GM23338 (cell line): Measurements from ENCODE around the gene TCF7L2. TPM values are rescaled to one million over a fixed set of nuclear protein-coding genes. Genes with fewer than 3 reads are reported as not detected.
A peak's percentile ranks its signal among the peaks of the same experiment; 100 is the strongest.

Source experiments
- ATAC-seq: fragments of 200-7000 bp; cut with Tn5 transposase; 3 replicates; pipeline ENCODE4 v1.9.1; 2020
- DNase-seq: peaks from one replicate; pipeline ENCODE4 v3.0.0-alpha.2; 2015; ENCODE audit warnings: low spot score
- H2AFZ ChIP-seq: fragments of 200-600 bp; sonication (generic); 2 replicates; pipeline ENCODE4 v1.8.0; 2016; ENCODE audit warnings: antibody characterized with exemption, mild to moderate bottlenecking, moderate library complexity
- H3F3A ChIP-seq: fragments of 200-600 bp; sonication (generic); replicated peaks from 2 replicates; pipeline ENCODE4 v1.8.0; 2017; ENCODE audit warnings: antibody characterized with exemption, mixed run types, low read depth
- H3K27ac ChIP-seq: fragments of 200-600 bp; sonication (generic); 2 replicates; pipeline ENCODE4 v1.6.1; 2016; ENCODE audit warnings: low read depth
- H3K27me3 ChIP-seq: fragments of 200-600 bp; sonication (generic); 2 replicates; pipeline ENCODE4 v1.8.0; 2016; ENCODE audit warnings: mild to moderate bottlenecking, mixed run types, moderate library complexity; ENCODE audit not compliant: insufficient read depth
- H3K36me3 ChIP-seq: fragments of 200-600 bp; sonication (generic); 2 replicates; pipeline ENCODE4 v1.8.0; 2016; ENCODE audit warnings: mild to moderate bottlenecking; ENCODE audit not compliant: insufficient read depth
- H3K4me1 ChIP-seq: fragments of 200-600 bp; sonication (generic); 2 replicates; pipeline ENCODE4 v1.8.0; 2016; ENCODE audit warnings: mild to moderate bottlenecking, moderate library complexity; ENCODE audit not compliant: insufficient read depth
- H3K4me2 ChIP-seq: fragments of 200-600 bp; sonication (generic); 2 replicates; pipeline ENCODE4 v1.7.1; 2017; ENCODE audit warnings: mixed run types
- H3K4me3 ChIP-seq: fragments of 200-600 bp; sonication (generic); 2 replicates; pipeline ENCODE4 v1.6.1; 2016; ENCODE audit warnings: mixed run types
- H3K79me2 ChIP-seq: fragments of 200-600 bp; sonication (generic); replicated peaks from 2 replicates; pipeline ENCODE4 v1.8.0; 2017; ENCODE audit warnings: mild to moderate bottlenecking; ENCODE audit not compliant: insufficient read depth
- H3K9me2 ChIP-seq: fragments of 200-600 bp; sonication (generic); 2 replicates; pipeline ENCODE4 v1.8.0; 2017; ENCODE audit not compliant: insufficient read depth
- H4K20me1 ChIP-seq: fragments of 200-600 bp; sonication (generic); replicated peaks from 2 replicates; pipeline ENCODE4 v1.8.0; 2017; ENCODE audit warnings: mild to moderate bottlenecking; ENCODE audit not compliant: insufficient read depth
- H3K27ac Mint-ChIP-seq: 2 replicates; pipeline ENCODE4 v1.8.0; 2020; ENCODE audit warnings: inconsistent platforms, mild to moderate bottlenecking, moderate library complexity, mixed read lengths
- H3K27me3 Mint-ChIP-seq: 3 replicates; pipeline ENCODE4 v1.8.0; 2022; ENCODE audit warnings: low read depth, mild to moderate bottlenecking, moderate library complexity, mixed read lengths, inconsistent platforms; ENCODE audit not compliant: insufficient read depth, poor library complexity
- H3K36me3 Mint-ChIP-seq: 3 replicates; pipeline ENCODE4 v1.8.0; 2021; ENCODE audit warnings: low read depth, mild to moderate bottlenecking, inconsistent platforms, moderate library complexity, mixed read lengths
- H3K4me1 Mint-ChIP-seq: 3 replicates; pipeline ENCODE4 v1.8.0; 2020; ENCODE audit warnings: mild to moderate bottlenecking, inconsistent platforms, mixed read lengths
- H3K4me3 Mint-ChIP-seq: 3 replicates; pipeline ENCODE4 v1.8.0; 2021; ENCODE audit warnings: moderate library complexity, mild to moderate bottlenecking, inconsistent platforms, mixed read lengths
- H3K9me3 Mint-ChIP-seq: 3 replicates; pipeline ENCODE4 v1.8.0; 2020; ENCODE audit warnings: moderate library complexity, mild to moderate bottlenecking, inconsistent platforms, mixed read lengths
- CREB1 ChIP-seq: fragments of 250-450 bp; sonication (Bioruptor Pico); IDR thresholded peaks from 2 replicates; pipeline ENCODE4 v1.5.0; 2020; ENCODE audit warnings: low read depth, mild to moderate bottlenecking, moderate library complexity
- JUNB ChIP-seq: IDR thresholded peaks from one replicate; pipeline ENCODE4 v1.6.1; 2016; ENCODE audit warnings: antibody characterized with exemption; ENCODE audit not compliant: unreplicated experiment
- NANOG ChIP-seq: IDR thresholded peaks from 2 replicates; pipeline ENCODE4 v1.6.1; 2016; ENCODE audit warnings: antibody characterized with exemption, borderline replicate concordance
- POLR2AphosphoS5 ChIP-seq: IDR thresholded peaks from 2 replicates; pipeline ENCODE4 v1.6.1; 2016; ENCODE audit warnings: antibody characterized with exemption, low read depth
- STAT1 ChIP-seq: IDR thresholded peaks from one replicate; pipeline ENCODE4 v1.6.1; 2016; ENCODE audit warnings: antibody characterized with exemption; ENCODE audit not compliant: unreplicated experiment
- ZNF114 ChIP-seq: fragments of 250-450 bp; sonication (Bioruptor Pico); IDR thresholded peaks from 2 replicates; pipeline ENCODE4 v1.5.0; 2020; ENCODE audit warnings: mild to moderate bottlenecking, moderate library complexity
- ZNF331 ChIP-seq: fragments of 250-450 bp; sonication (Bioruptor Pico); IDR thresholded peaks from 2 replicates; pipeline ENCODE4 v1.5.0; 2020; ENCODE audit warnings: low read depth, mild to moderate bottlenecking, moderate library complexity
- polyA plus RNA-seq: library from polyadenylated mRNA; unstranded; fragments of >200 nt; fragmentation: Nextera tagmentation; extraction: Ambion mirVana; gene quantifications from 2 replicates; pipeline ENCODE4 v1.2.1, GENCODE V29; 2016
- total RNA-seq: library from RNA; depleted of rRNA; stranded (reverse); fragments of >200 nt; shearing (Covaris generic); gene quantifications from 2 replicates; pipeline ENCODE4 v1.2.3, GENCODE V29; 2014
- TF ChIP-seq, protein P1 (sequence below): IDR thresholded peaks from one replicate; pipeline ENCODE4 v1.6.1; 2018; ENCODE audit warnings: antibody characterized with exemption; ENCODE audit not compliant: unreplicated experiment
- TF ChIP-seq, protein P2 (sequence below): fragments of 250-450 bp; sonication (Bioruptor Pico); IDR thresholded peaks from 2 replicates; pipeline ENCODE4 v1.5.0; 2020; ENCODE audit warnings: mild to moderate bottlenecking, moderate library complexity
- TF ChIP-seq, protein P3 (sequence below): IDR thresholded peaks from 2 replicates; pipeline ENCODE4 v1.6.1; 2016; ENCODE audit warnings: antibody characterized with exemption

The TCF7L2 gene
- total and polyA plus RNA-seq, 2 experiments from 2014 or later = 32.2 to 80.8 TPM

DNA sequence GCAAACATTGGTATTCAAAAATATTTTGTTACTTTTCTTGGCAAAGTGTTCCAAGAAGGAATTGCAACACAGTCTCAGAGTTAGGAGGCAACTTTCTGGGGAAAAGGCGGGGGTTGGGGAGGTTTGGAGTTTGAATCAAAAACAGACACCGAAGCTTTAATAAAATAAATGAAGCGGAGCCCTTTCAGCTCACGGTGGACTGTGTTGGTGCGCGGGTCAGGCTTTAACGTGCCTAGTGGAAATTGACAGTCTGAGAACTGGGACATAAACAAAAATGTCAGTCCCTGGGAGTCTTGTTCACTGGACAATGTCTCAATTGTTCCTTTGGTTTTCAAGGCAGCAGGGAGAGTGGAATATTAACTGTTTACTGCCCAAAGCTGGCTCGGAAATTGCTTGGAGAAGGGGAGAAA lies 109.3 kb downstream of the TCF7L2 start:
- H3K27me3 Mint-ChIP-seq = peaks cover 16% of the 10 kb centered on the region
- H3K27ac ChIP-seq = peak overlapping the region; percentile 73
- H3F3A ChIP-seq = no peaks in the 10 kb centered on the region; the same call in 1 of the 2 replicates
- H3K79me2 ChIP-seq = peaks cover 100% of the 10 kb centered on the region
- H3K4me3 ChIP-seq = 0 out of 2 replicates have a peak overlapping the region, but pooled peaks have one; percentile 14
- peak overlapping the region; percentile 69 for H3K4me2 ChIP-seq
- H3K27me3 ChIP-seq = no peaks in the 10 kb centered on the region
- peaks cover 17% of the 10 kb centered on the region; the same call in 2 of the 3 replicates for H3K36me3 Mint-ChIP-seq
- ATAC-seq (no peak), DNase-seq (no peak)
- no peak overlapping the region for H3K27ac Mint-ChIP-seq
- H3K9me3 Mint-ChIP-seq = no peaks in the 10 kb centered on the region
- no peaks in the 10 kb centered on the region for H3K36me3 ChIP-seq
- H3K4me3 Mint-ChIP-seq = no peak overlapping the region
- peaks cover 39% of the 10 kb centered on the region for H3K4me1 Mint-ChIP-seq
- no peaks in the 10 kb centered on the region for H3K9me2 ChIP-seq
- TF ChIP-seq CREB1 (CRISPR knock-in tag) (no peak), ZNF331 (CRISPR knock-in tag) (no peak)
- H3K4me1 ChIP-seq = peaks cover 97% of the 10 kb centered on the region
- peaks cover 48% of the 10 kb centered on the region for H4K20me1 ChIP-seq
- H2AFZ ChIP-seq = no peak overlapping the region

DNA sequence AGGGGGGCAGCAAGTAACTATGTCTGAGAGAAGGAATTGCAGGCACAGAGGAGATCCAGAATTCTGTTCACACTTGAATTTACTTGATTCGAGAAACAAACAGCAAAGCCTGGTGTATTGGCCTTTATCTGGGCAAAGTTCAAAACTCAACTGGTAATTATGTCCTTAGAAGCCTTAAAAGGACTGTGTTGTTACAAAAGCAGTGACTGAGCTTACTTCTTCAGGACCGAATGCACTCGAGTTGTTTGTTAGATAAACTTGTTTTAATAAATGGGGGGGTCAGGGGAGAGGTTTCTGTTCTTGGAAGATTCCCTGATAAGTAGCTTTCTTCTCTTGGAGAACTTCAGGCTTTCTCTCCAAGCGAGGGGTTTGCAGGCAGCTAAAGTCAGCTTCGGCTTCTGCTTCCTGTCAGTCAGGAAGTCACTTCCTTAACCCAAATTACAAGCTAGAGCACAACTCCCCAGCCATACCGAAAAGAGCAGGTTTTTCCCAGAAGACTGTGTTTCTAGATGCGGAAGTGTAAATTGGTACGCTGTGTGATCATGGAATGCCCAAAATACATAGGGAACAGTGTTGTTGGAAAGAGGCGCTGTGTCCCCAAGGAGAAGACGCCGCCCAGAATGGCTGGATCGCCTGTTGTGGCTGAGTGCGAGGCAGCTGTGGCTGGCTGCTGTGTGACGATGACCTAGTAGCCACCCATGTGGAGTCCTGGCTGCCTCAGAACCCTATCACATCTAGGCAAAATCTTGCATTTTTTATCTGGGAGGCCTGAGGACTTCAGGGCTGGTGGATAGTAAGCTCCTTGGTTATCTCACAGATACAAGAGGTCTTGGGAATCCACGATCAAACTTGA lies 110.4 kb downstream of the TCF7L2 start:
- no peak overlapping the region for H2AFZ ChIP-seq
- Mint-ChIP-seq H3K4me1 (peaks cover 37% of the 10 kb centered on the region), H3K4me3 (no peak overlapping the region), H3K36me3 (peaks cover 13% of the 10 kb centered on the region; the same call in 2 of the 3 replicates), H3K9me3 (no peaks in the 10 kb centered on the region), H3K27me3 (peaks cover 16% of the 10 kb centered on the region), H3K27ac (no peak overlapping the region; the same call in 1 of the 2 replicates)
- H3K79me2 ChIP-seq = peaks cover 100% of the 10 kb centered on the region
- H3K4me2 ChIP-seq = peak overlapping the region; percentile 69
- no peaks in the 10 kb centered on the region for H3K27me3 ChIP-seq
- H3K27ac ChIP-seq = peak overlapping the region; percentile 73; the same call in 1 of the 2 replicates
- no peaks in the 10 kb centered on the region for H3K36me3 ChIP-seq
- no peak overlapping the region for H3K4me3 ChIP-seq
- no peaks in the 10 kb centered on the region; the same call in 1 of the 2 replicates for H3F3A ChIP-seq
- peaks cover 50% of the 10 kb centered on the region for H4K20me1 ChIP-seq
- no peaks in the 10 kb centered on the region for H3K9me2 ChIP-seq
- peaks cover 89% of the 10 kb centered on the region for H3K4me1 ChIP-seq
- DNase-seq = no peak
- no peak for ATAC-seq
- TF ChIP-seq ZNF114 (CRISPR knock-in tag) = no peak
- TF ChIP-seq STAT1 = no peak
- TF ChIP-seq, protein P1, sequence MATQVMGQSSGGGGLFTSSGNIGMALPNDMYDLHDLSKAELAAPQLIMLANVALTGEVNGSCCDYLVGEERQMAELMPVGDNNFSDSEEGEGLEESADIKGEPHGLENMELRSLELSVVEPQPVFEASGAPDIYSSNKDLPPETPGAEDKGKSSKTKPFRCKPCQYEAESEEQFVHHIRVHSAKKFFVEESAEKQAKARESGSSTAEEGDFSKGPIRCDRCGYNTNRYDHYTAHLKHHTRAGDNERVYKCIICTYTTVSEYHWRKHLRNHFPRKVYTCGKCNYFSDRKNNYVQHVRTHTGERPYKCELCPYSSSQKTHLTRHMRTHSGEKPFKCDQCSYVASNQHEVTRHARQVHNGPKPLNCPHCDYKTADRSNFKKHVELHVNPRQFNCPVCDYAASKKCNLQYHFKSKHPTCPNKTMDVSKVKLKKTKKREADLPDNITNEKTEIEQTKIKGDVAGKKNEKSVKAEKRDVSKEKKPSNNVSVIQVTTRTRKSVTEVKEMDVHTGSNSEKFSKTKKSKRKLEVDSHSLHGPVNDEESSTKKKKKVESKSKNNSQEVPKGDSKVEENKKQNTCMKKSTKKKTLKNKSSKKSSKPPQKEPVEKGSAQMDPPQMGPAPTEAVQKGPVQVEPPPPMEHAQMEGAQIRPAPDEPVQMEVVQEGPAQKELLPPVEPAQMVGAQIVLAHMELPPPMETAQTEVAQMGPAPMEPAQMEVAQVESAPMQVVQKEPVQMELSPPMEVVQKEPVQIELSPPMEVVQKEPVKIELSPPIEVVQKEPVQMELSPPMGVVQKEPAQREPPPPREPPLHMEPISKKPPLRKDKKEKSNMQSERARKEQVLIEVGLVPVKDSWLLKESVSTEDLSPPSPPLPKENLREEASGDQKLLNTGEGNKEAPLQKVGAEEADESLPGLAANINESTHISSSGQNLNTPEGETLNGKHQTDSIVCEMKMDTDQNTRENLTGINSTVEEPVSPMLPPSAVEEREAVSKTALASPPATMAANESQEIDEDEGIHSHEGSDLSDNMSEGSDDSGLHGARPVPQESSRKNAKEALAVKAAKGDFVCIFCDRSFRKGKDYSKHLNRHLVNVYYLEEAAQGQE = no peak
- no peak for TF ChIP-seq NANOG
- TF ChIP-seq JUNB = no peak
- TF ChIP-seq, protein P2, sequence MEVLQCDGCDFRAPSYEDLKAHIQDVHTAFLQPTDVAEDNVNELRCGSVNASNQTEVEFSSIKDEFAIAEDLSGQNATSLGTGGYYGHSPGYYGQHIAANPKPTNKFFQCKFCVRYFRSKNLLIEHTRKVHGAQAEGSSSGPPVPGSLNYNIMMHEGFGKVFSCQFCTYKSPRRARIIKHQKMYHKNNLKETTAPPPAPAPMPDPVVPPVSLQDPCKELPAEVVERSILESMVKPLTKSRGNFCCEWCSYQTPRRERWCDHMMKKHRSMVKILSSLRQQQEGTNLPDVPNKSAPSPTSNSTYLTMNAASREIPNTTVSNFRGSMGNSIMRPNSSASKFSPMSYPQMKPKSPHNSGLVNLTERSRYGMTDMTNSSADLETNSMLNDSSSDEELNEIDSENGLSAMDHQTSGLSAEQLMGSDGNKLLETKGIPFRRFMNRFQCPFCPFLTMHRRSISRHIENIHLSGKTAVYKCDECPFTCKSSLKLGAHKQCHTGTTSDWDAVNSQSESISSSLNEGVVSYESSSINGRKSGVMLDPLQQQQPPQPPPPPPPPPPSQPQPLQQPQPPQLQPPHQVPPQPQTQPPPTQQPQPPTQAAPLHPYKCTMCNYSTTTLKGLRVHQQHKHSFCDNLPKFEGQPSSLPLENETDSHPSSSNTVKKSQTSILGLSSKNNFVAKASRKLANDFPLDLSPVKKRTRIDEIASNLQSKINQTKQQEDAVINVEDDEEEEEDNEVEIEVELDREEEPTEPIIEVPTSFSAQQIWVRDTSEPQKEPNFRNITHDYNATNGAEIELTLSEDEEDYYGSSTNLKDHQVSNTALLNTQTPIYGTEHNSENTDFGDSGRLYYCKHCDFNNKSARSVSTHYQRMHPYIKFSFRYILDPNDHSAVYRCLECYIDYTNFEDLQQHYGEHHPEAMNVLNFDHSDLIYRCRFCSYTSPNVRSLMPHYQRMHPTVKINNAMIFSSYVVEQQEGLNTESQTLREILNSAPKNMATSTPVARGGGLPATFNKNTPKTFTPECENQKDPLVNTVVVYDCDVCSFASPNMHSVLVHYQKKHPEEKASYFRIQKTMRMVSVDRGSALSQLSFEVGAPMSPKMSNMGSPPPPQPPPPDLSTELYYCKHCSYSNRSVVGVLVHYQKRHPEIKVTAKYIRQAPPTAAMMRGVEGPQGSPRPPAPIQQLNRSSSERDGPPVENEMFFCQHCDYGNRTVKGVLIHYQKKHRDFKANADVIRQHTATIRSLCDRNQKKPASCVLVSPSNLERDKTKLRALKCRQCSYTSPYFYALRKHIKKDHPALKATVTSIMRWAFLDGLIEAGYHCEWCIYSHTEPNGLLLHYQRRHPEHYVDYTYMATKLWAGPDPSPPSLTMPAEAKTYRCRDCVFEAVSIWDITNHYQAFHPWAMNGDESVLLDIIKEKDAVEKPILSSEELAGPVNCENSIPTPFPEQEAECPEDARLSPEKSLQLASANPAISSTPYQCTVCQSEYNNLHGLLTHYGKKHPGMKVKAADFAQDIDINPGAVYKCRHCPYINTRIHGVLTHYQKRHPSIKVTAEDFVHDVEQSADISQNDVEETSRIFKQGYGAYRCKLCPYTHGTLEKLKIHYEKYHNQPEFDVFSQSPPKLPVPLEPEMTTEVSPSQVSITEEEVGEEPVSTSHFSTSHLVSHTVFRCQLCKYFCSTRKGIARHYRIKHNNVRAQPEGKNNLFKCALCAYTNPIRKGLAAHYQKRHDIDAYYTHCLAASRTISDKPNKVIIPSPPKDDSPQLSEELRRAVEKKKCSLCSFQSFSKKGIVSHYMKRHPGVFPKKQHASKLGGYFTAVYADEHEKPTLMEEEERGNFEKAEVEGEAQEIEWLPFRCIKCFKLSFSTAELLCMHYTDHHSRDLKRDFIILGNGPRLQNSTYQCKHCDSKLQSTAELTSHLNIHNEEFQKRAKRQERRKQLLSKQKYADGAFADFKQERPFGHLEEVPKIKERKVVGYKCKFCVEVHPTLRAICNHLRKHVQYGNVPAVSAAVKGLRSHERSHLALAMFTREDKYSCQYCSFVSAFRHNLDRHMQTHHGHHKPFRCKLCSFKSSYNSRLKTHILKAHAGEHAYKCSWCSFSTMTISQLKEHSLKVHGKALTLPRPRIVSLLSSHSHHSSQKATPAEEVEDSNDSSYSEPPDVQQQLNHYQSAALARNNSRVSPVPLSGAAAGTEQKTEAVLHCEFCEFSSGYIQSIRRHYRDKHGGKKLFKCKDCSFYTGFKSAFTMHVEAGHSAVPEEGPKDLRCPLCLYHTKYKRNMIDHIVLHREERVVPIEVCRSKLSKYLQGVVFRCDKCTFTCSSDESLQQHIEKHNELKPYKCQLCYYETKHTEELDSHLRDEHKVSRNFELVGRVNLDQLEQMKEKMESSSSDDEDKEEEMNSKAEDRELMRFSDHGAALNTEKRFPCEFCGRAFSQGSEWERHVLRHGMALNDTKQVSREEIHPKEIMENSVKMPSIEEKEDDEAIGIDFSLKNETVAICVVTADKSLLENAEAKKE (CRISPR knock-in tag) = no peak
- TF ChIP-seq, protein P3, sequence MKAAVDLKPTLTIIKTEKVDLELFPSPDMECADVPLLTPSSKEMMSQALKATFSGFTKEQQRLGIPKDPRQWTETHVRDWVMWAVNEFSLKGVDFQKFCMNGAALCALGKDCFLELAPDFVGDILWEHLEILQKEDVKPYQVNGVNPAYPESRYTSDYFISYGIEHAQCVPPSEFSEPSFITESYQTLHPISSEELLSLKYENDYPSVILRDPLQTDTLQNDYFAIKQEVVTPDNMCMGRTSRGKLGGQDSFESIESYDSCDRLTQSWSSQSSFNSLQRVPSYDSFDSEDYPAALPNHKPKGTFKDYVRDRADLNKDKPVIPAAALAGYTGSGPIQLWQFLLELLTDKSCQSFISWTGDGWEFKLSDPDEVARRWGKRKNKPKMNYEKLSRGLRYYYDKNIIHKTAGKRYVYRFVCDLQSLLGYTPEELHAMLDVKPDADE = no peak
- no peak for TF ChIP-seq ZNF331 (CRISPR knock-in tag)
- TF ChIP-seq POLR2AphosphoS5 = no peak
